ENCODE results near the gene PSMD14.
"Not testable (repeated sequence)": the region's sequence is repeated elsewhere in the genome, so short reads cannot be mapped to it uniquely, and the experiment has no call there.

The PSMD14 gene

DNA sequence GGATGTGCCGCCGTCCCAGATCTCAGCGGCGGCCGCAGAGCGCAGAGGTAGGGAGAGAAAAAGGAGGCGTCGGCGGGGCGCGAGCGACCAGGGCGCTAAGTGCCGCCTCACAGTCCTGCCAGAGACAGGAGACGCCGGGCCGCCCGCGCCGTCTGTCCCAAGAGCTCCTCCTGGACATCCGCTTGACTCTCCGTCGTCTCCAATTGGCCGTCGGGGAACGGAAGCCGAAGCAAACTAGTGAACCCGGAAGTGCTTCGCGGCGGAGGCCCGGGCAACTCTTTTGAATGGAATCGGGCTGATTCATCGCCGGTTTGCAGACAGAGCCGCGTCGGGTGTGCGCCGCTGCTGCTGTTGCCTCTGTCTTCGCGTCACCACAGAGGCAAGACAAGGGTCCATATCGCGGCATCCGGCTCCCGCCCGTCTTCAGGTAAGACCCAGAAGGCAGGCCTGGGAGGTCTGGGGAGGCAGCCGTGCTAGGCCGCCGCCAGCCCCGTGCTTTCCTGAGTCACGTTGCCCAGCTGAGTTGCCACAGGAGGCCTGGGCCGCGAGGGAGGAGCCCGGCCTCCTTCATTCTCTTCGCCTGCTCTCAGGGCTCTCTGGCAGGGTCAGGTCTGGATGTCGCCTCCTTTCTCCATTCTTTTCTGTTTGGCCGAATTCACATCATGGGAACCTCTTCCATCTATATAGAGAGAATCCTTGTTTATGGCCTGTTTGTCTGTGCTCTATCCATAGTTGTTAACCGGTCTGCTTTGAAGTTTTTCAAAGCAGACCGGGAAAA is at the start of gene PSMD14:
PSMD14 (plus strand) TSS at position 248 of the 778 bp plus-strand sequence. CDS start 10,401 bp downstream, outside the sequence.
- POLR2A ChIA-PET (ENCODE audit: low non-redundant PET) = interaction anchor here (0.6 kb wide), 2 partner anchors 11 to 76 kb away, joined by 3 to 11 read pairs; no protein-coding TSS in a partner anchor
- H3K27ac ChIP-seq = peak within 1 kb of the TSS; percentile 91
- TF ChIP-seq, protein P1, sequence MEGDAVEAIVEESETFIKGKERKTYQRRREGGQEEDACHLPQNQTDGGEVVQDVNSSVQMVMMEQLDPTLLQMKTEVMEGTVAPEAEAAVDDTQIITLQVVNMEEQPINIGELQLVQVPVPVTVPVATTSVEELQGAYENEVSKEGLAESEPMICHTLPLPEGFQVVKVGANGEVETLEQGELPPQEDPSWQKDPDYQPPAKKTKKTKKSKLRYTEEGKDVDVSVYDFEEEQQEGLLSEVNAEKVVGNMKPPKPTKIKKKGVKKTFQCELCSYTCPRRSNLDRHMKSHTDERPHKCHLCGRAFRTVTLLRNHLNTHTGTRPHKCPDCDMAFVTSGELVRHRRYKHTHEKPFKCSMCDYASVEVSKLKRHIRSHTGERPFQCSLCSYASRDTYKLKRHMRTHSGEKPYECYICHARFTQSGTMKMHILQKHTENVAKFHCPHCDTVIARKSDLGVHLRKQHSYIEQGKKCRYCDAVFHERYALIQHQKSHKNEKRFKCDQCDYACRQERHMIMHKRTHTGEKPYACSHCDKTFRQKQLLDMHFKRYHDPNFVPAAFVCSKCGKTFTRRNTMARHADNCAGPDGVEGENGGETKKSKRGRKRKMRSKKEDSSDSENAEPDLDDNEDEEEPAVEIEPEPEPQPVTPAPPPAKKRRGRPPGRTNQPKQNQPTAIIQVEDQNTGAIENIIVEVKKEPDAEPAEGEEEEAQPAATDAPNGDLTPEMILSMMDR (conservative IDR thresholded peaks at IDR 0.05; ENCODE audit: low read depth) = no peak
- peak; percentile 85 for DNase-seq (ENCODE audit: low spot score)
- CTCF ChIA-PET = no interaction called here

DNA sequence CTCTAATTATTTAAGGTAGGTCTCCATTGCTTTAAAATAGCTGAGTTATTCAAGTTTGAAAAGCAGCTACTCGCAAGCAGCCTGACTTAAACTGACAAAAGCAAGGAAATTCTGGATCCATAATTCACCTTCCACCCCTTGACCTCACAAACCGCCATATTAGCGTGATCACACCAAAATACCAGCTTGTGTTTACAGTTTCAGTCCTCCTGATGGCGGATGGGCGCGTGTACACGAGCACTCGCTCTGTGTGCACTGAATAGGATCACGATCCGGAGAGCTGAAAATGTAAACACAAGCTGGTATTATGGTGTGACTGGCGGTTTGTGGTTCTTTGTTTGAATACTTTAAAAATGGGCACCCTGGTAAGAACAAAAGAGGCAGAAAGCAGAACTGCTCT is 42.4 kb upstream of the PSMD14 start:
- ChIA-PET CTCF (no interaction called here), POLR2A (ENCODE audit: low non-redundant PET) (no interaction called here)
- no peak for DNase-seq (ENCODE audit: low spot score)
- TF ChIP-seq, protein P1 (conservative IDR thresholded peaks at IDR 0.05; ENCODE audit: low read depth) = no peak
- no peak overlapping the region for H3K27ac ChIP-seq

DNA sequence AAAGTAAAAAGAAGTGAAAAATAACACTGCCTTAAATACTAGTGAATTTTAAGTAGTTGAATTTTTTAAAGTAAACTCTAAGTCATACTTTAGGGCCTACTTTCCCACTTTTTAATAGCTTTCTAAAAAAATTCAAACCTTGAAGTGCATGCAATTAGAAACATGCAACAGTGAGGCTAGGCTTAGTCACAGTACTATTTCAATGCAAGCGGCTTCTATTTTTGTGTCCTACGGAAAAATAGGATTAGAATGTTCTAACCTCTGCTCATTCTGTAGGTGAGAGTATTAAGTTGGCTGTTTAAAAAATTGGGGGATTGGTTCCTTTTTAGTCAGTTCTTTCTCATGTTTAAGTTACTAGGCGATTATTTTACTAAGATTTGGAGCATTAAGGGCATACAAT is 39.1 kb upstream of the PSMD14 start:
- DNase-seq (ENCODE audit: low spot score) = no peak
- H3K27ac ChIP-seq = no peak overlapping the region
- POLR2A ChIA-PET (ENCODE audit: low non-redundant PET) = no interaction called here
- TF ChIP-seq, protein P1 (conservative IDR thresholded peaks at IDR 0.05; ENCODE audit: low read depth) = no peak
- CTCF ChIA-PET = no interaction called here

DNA sequence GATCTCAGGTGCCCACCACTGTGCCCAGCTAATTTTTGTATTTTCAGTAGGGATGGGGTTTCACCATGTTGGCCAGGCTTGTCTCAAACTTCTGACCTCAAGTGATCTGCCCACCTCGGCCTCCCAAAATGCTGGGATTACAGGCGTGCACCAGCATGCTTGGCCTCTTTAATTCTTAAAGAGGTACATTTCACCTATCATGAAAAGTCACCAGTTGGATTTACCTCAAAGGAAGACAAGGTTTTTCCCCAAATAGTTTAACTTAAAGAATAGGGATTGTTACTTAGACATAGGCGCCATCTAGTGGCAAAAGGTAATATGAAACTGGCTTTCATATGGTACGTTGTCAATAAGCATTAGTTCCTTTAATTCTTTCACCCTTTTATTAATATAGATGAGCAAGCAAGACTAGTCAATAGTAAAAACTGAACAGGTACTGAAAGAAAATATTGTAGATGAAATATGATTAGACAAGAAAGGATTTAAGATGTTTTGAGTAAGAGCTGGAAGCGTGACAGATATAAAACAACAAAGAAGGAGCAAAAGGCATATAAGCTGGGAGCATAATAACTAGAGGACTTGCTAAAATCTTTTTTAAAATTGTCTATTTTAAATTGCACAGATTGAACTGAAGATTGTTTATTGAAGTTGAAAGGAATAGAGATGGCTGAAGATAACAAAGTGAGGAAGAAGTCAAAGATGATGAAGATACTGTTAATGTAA is 35.0 kb upstream of the PSMD14 start:
- peak; percentile 42 for DNase-seq (ENCODE audit: low spot score)
- no peak overlapping the region for H3K27ac ChIP-seq
- CTCF ChIA-PET = interaction anchor here (1.0 kb wide), 1 partner anchor 36 kb away, joined by 4 read pairs; no protein-coding TSS in a partner anchor
- POLR2A ChIA-PET (ENCODE audit: low non-redundant PET) = no interaction called here
- TF ChIP-seq, protein P1 (conservative IDR thresholded peaks at IDR 0.05; ENCODE audit: low read depth) = peak; percentile 66

- POLR2A ChIA-PET (ENCODE audit: low non-redundant PET); H3K27ac ChIP-seq; CTCF ChIA-PET: not testable (repeated sequence)
- DNase-seq (ENCODE audit: low spot score) = peak; percentile 21
Measured at GRCh38 chr2:161278564-161279229, 29.5 kb upstream of the PSMD14 start.

GRCh38 chr2:161279230-161279815 is 28.9 kb upstream of the PSMD14 start:
- DNase-seq (ENCODE audit: low spot score); CTCF ChIA-PET; H3K27ac ChIP-seq; POLR2A ChIA-PET (ENCODE audit: low non-redundant PET): not testable (repeated sequence)

DNA sequence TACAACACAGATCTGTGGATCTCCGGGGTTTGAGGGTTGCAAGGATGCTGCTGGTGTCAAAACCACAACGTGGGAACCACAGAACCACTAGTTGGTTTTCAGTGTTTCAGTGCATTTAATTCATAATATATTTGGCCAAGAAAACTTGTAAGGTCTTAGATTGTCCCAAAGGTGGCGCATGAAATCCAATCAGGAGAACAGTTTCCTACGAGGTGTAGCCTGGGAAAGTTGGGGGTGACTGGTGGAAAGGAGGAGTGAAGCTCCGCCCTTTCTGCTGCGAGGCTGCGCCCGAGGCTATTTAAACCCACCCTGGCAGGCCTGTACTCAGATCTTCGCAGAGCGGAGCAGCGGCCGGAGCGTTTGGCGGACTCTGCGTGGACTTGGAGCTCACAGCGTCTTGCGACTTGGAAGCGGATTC is 27.3 kb upstream of the PSMD14 start:
- POLR2A ChIA-PET (ENCODE audit: low non-redundant PET); H3K27ac ChIP-seq; DNase-seq (ENCODE audit: low spot score): not testable (repeated sequence)
- CTCF ChIA-PET = interaction anchor here (0.6 kb wide), 1 partner anchor 638 kb away, joined by 3 read pairs; no protein-coding TSS in a partner anchor

GRCh38 chr2:161281615-161282310 is 26.5 kb upstream of the PSMD14 start:
- H3K27ac ChIP-seq; POLR2A ChIA-PET (ENCODE audit: low non-redundant PET); DNase-seq (ENCODE audit: low spot score): not testable (repeated sequence)
- CTCF ChIA-PET = interaction anchor here (0.6 kb wide), 2 partner anchors 638 to 889 kb away, joined by 3 to 5 read pairs; no protein-coding TSS in a partner anchor

DNA sequence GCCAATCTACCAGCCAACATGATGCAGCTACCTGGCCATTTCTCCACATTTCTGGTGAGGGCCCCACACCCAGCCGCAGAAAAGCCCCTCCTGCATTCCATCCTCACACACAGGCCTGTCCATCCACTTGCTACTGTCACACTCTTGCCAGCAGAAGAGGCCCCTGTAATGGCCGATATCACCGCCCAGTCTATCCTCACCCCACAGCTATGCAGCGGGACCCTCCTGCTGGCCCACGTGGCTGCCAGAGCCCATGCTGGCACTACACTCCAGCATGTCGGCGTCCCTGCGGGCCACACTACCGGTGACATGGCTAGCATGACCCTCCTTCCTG is 25.9 kb upstream of the PSMD14 start:
- POLR2A ChIA-PET (ENCODE audit: low non-redundant PET); DNase-seq (ENCODE audit: low spot score); H3K27ac ChIP-seq: not testable (repeated sequence)
- CTCF ChIA-PET = interaction anchor here (0.6 kb wide), 1 partner anchor 890 kb away, joined by 5 read pairs; no protein-coding TSS in a partner anchor

Measured in RWPE1 (cell line).